ENCODE results near the gene RNF182.
"Not testable (repeated sequence)": the region's sequence is repeated elsewhere in the genome, so short reads cannot be mapped to it uniquely, and the experiment has no call there.

RNF182 gene

DNA sequence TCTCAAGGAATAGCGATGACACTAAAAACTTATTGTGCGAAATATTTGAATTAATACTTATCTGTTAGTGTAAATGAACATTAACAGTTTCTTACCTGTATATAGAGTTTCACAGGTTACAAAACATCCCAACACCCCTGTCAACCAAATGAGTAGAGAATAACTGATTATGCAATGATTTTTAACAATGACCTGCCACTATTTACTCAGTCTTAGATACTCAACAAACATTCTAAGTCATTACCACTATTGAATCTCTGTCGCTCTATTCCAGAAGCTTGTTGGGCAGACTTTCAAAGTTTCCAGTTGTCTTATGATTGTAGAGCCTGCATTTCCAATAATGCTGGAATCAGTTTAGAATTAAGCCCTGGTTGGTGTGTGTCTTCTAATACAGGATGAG lies 85.5 kb downstream of the RNF182 start:
- no peak for TF ChIP-seq CTCF (IDR thresholded peaks at IDR 0.05; ENCODE audit: low read length, missing control alignments)
- no peak overlapping the region for H3K4me3 ChIP-seq (replicated peaks; ENCODE audit: low read depth, low read length)
- DNase-seq (ENCODE audit: low read depth): no peak

- no peak for DNase-seq (ENCODE audit: low read depth)
- no peak overlapping the region for H3K4me3 ChIP-seq (replicated peaks; ENCODE audit: low read depth, low read length)
- no peak for TF ChIP-seq CTCF (IDR thresholded peaks at IDR 0.05; ENCODE audit: low read length, missing control alignments)
Observed at GRCh38 chr6:14012313-14013030, 87.7 kb downstream of the RNF182 start.

DNA sequence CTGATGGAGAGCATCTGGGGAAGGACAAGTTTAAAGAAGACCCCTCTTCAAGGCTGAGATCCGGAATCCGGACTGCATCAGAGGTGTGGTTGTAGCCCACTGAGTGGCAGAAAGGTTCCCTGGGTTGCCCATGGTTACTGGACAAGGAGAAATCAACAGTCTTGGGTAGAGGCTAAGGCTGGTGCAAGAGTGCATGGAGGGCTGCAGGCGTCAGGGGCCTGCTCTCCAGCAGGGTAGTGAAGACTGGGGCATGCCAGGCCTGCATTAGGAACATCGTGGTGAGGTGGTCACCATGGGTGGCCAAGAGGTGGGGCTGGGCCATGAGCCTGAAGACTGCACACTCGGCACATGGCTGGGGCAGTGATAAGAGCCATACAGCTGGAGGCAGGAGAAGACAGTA lies 91.2 kb downstream of the RNF182 start:
- no peak overlapping the region for H3K4me3 ChIP-seq (replicated peaks; ENCODE audit: low read depth, low read length)
- no peak for TF ChIP-seq CTCF (IDR thresholded peaks at IDR 0.05; ENCODE audit: low read length, missing control alignments)
- DNase-seq (ENCODE audit: low read depth): no peak

DNA sequence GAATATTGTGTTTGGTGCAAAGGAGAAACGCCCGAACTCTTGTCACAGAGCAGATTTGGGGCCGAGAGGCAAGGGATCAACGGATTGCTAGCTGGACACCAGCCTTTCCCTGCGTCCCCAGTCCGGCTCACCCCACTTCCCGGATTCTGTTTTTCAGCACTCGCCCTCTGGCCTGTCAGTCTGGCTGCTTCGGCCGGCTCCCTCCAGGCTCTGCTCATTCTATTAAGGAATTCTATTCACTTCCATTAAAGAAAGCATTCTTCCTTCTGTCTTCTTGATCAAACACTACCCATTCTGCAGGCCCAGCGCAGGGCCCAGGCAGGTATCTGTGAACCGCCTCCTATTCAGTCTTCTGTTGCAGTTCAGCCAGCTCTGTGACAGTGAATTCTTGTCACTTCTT lies 91.7 kb downstream of the RNF182 start:
- DNase-seq (ENCODE audit: low read depth): no peak
- TF ChIP-seq CTCF (IDR thresholded peaks at IDR 0.05; ENCODE audit: low read length, missing control alignments): no peak
- H3K4me3 ChIP-seq (replicated peaks; ENCODE audit: low read depth, low read length): no peak overlapping the region

DNA sequence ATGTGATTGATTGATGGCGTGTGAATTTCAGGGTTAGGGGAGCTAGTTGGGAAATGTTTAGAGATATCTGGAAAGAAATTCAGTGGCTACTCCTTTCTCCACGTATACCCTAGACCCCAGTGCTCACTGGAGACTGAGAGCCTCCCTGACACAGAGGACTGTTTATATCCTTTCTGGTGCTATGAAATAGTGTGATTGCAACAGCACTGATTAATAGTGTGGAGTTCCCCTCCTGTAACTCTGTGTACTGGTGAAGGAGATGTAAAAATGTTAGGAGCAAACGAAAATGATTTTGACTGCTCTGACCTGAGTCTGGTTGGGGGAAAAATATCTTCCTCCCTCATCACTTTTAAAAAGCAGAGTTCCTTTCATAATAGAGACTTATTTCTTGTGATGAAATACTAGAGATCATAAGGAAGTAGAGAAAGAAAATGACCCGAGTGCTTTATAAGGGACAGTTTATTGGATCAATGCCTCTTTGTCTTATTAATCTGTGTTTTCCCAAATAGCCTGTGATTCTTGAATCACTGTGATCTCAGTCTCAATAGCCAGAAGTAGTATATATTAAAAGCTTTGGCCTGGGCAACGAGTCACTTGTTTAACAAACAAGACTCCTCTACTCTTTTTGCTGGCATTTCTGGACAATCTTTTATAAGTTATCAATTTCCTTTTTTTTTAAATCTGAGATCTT lies 92.3 kb downstream of the RNF182 start:
- no peak for TF ChIP-seq CTCF (IDR thresholded peaks at IDR 0.05; ENCODE audit: low read length, missing control alignments)
- peak; percentile 4 for DNase-seq (ENCODE audit: low read depth)

DNA sequence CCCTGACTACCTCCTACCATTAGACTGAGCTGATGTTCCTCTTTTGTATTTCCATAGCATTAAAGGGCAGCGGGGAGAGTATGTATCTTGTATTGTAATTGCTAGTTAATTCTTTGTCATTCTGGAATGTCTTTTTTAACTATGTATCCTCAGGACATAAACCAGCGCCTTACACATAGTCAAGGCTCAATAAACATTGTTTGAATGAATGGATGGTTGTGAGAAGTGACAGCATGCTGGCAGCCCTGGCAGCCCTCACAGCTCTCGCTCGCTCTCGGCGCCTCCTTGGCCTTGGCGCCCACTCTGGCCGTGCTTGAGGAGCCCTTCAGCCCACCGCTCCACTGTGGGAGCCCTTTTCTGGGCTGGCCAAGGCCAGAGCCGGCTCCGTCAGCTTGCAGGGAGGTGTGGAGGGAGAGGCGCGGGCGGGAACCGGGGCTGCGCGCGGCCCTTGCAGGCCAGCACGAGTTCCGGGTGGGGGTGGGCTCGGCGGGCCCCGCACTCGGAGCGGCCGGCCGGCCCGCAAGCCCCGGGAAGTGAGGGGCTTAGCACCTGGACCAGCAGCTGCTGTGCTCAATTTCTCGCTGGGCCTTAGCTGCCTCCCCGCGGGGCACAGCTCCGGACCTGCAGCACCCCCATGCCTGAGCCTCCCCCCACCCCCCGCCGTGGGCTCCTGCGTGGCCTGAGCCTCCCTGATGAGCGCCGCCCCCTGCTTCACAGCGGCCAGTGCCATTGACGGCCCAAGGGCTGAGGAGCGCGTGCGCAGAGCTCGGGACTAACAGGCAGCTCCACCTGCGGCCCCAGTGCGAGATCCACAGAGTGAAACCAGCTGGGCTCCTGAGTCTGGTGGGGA lies 93.1 kb downstream of the RNF182 start:
- DNase-seq (ENCODE audit: low read depth): no peak
- no peak for TF ChIP-seq CTCF (IDR thresholded peaks at IDR 0.05; ENCODE audit: low read length, missing control alignments)
- no peak overlapping the region for H3K4me3 ChIP-seq (replicated peaks; ENCODE audit: low read depth, low read length)

More for the DNA sequence above, 92.3 kb downstream of the RNF182 start:
- no peak overlapping the region for H3K4me3 ChIP-seq (replicated peaks; ENCODE audit: low read depth, low read length)

- not testable (repeated sequence) for DNase-seq (ENCODE audit: low read depth); H3K4me3 ChIP-seq (replicated peaks; ENCODE audit: low read depth, low read length)
Observed at GRCh38 chr6:14018559-14018958, 93.8 kb downstream of the RNF182 start.
